Peyer's patch (tissue), 4 donors: ENCODE measurements around the gene FDXR. TPM values are rescaled to one million over a fixed set of nuclear protein-coding genes. Genes with fewer than 3 reads are reported as not detected.

ENCODE experiments used
- DNase-seq, 3 donors: peaks; one replicate each; pipeline ENCODE4 v3.0.0-alpha.2; 2017 to 2019
- H3K27ac ChIP-seq, 4 donors: fragments of 200-600 bp; sonication (generic); one replicate each; pipeline ENCODE4 v1.5.1; 2016 to 2019
- H3K27me3 ChIP-seq, 2 donors: fragments of 200-600 bp; sonication (generic); one replicate each; pipeline ENCODE4 v1.5.1; 2019
- H3K36me3 ChIP-seq, 3 donors: fragments of 200-600 bp; sonication (generic); one replicate each; pipeline ENCODE4 v1.5.1; 2016 to 2019
- H3K4me1 ChIP-seq, 4 donors: fragments of 200-600 bp; sonication (generic); one replicate each; pipeline ENCODE4 v1.5.1; 2016 to 2019
- H3K4me3 ChIP-seq, 4 donors: fragments of 200-600 bp; sonication (generic); 1 replicate in 3 of 4; 2 replicates in 1 of 4; pipeline ENCODE4 v1.5.1; 2016 to 2019; ENCODE audit warnings: mild to moderate bottlenecking in 1 of 4
- H3K9me3 ChIP-seq, 4 donors: fragments of 200-600 bp; sonication (generic); one replicate each; pipeline ENCODE4 v1.5.1; 2016 to 2019; ENCODE audit warnings: mild to moderate bottlenecking in 1 of 4
- POLR2A ChIP-seq, 2 donors: fragments of 450-650 bp; IDR thresholded peaks; one replicate each; pipeline ENCODE4 v1.5.1; 2017; ENCODE audit warnings: antibody characterized with exemption in 2 of 2, mild to moderate bottlenecking in 2 of 2, moderate library complexity in 2 of 2
- total RNA-seq, 4 donors: library from RNA; depleted of rRNA; stranded (reverse); fragments of >200 nt; gene quantifications; one replicate each; pipeline ENCODE4 v1.1.0, GENCODE V29; 2016
- TF ChIP-seq, protein P1 (sequence below), 6 experiments: fragments of 450-650 bp in 4 of 6; fragments of 200-600 bp in 2 of 6; sonication (generic) in 1 of 6; IDR thresholded peaks; one replicate each; pipeline ENCODE4 v1.5.1; 2017 to 2019; ENCODE audit warnings: antibody characterized with exemption in 6 of 6, mild to moderate bottlenecking in 3 of 6, moderate library complexity in 1 of 6

Gene FDXR
- total RNA-seq, 4 donors from 2014 or later = 1.7 to 16.1 (median 13.1) TPM

- TF ChIP-seq POLR2A (IDR thresholded peaks at IDR 0.05) = no peak
- TF ChIP-seq, protein P1, sequence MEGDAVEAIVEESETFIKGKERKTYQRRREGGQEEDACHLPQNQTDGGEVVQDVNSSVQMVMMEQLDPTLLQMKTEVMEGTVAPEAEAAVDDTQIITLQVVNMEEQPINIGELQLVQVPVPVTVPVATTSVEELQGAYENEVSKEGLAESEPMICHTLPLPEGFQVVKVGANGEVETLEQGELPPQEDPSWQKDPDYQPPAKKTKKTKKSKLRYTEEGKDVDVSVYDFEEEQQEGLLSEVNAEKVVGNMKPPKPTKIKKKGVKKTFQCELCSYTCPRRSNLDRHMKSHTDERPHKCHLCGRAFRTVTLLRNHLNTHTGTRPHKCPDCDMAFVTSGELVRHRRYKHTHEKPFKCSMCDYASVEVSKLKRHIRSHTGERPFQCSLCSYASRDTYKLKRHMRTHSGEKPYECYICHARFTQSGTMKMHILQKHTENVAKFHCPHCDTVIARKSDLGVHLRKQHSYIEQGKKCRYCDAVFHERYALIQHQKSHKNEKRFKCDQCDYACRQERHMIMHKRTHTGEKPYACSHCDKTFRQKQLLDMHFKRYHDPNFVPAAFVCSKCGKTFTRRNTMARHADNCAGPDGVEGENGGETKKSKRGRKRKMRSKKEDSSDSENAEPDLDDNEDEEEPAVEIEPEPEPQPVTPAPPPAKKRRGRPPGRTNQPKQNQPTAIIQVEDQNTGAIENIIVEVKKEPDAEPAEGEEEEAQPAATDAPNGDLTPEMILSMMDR (IDR thresholded peaks at IDR 0.05) = no peak
- H3K27ac ChIP-seq = no peak overlapping the region
- no peak for DNase-seq
- no peak overlapping the region for H3K4me3 ChIP-seq
- H3K9me3 ChIP-seq = no peaks in the 10 kb centered on the region
- peaks cover 0 to 5% (median 0%) of the 10 kb centered on the region in 3 donors for H3K36me3 ChIP-seq
- H3K27me3 ChIP-seq = no peaks in the 10 kb centered on the region
- H3K4me1 ChIP-seq = no peaks in the 10 kb centered on the region
Measured at GRCh38 chr17:74822335-74822938, 50.4 kb downstream of the FDXR start.

DNA sequence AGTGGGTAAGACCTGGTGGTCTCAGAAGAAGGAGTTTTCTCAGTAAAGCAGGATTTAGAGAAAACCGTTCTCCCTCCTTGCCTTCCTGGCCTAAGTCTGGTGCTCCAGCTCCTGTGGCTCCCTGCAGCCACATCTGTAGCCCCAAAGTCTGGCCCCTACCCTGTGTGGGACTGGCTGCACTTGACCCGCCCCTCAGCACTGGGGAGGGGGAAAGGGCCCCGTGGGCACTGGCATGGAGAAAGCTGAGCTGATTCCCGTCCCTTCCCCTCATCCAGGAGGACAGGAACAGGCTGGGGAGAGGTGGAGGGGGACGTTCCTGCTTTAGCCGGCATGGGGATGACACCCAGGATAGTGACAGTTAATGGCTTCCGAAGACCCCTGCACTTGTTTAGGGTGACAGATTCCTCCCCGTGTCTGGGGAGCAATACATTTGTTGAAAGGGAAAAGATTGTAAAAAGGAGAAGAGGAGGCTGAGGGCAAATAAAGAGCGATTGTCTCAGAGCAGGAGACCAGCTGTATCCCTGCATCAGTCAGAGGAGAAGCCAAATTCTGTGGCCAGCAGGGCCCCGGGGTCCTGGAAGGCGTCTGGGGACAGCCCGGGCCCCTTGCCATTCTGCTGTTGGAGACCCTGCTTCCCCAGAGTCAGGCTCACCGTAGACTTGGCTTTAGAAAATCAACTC, 51.0 kb downstream of the FDXR start:
- no peak for TF ChIP-seq POLR2A (IDR thresholded peaks at IDR 0.05)
- TF ChIP-seq, protein P1 (IDR thresholded peaks at IDR 0.05) = no peak
- no peak overlapping the region for H3K27ac ChIP-seq
- no peaks in the 10 kb centered on the region for H3K27me3 ChIP-seq
- DNase-seq = no peak
- no peaks in the 10 kb centered on the region for H3K9me3 ChIP-seq
- H3K36me3 ChIP-seq = peaks cover 0 to 7% (median 0%) of the 10 kb centered on the region in 3 donors
- no peaks in the 10 kb centered on the region for H3K4me1 ChIP-seq
- no peak overlapping the region for H3K4me3 ChIP-seq

- TF ChIP-seq, protein P1 (IDR thresholded peaks at IDR 0.05) = no peak
- TF ChIP-seq POLR2A (IDR thresholded peaks at IDR 0.05) = no peak
- no peaks in the 10 kb centered on the region for H3K4me1 ChIP-seq
- no peak overlapping the region for H3K27ac ChIP-seq
- peaks cover 0 to 7% (median 0%) of the 10 kb centered on the region in 3 donors for H3K36me3 ChIP-seq
- no peak for DNase-seq
- H3K27me3 ChIP-seq = no peaks in the 10 kb centered on the region
- no peak overlapping the region for H3K4me3 ChIP-seq
- no peaks in the 10 kb centered on the region for H3K9me3 ChIP-seq
Measured at GRCh38 chr17:74819801-74820436, 52.9 kb downstream of the FDXR start.

DNA sequence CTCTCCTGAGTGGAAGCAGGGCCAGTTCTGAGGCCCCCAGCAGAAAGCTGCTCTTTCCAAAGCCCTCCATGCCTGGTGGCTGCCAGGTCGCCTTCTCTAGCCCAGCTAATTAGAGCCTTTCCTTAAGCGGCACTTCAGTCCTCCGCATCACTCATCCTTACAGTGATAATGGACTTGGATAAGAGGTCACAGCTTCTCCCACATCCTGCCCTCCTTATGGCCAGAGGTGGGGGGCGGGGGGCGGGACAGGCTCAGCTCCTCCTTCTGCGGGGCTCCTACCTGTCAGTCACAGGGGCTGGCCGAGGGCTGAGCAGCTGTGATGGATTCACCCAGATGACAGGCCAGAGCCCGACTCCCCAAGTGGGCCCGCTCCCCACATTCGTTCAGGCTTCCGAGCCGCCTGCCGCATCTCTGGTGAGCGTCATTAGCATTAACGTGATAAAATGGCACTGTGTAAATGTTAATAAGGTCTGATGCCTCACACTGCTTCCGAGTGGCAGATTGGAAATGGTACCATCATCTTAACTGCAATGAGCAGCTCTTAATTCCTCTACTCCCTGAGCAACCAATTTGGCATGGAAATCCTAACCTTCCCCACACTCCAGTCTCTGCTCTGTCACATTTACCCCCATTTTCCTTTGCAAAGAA, 54.4 kb downstream of the FDXR start:
- Histone ChIP-seq H3K27me3 (no peaks in the 10 kb centered on the region), H3K4me3 (no peak overlapping the region), H3K9me3 (no peaks in the 10 kb centered on the region), H3K4me1 (no peaks in the 10 kb centered on the region), H3K27ac (no peak overlapping the region), H3K36me3 (peaks cover 0 to 7% (median 0%) of the 10 kb centered on the region in 3 donors)
- no peak for DNase-seq
- TF ChIP-seq, protein P1 (IDR thresholded peaks at IDR 0.05) = no peak
- TF ChIP-seq POLR2A (IDR thresholded peaks at IDR 0.05) = no peak

DNA sequence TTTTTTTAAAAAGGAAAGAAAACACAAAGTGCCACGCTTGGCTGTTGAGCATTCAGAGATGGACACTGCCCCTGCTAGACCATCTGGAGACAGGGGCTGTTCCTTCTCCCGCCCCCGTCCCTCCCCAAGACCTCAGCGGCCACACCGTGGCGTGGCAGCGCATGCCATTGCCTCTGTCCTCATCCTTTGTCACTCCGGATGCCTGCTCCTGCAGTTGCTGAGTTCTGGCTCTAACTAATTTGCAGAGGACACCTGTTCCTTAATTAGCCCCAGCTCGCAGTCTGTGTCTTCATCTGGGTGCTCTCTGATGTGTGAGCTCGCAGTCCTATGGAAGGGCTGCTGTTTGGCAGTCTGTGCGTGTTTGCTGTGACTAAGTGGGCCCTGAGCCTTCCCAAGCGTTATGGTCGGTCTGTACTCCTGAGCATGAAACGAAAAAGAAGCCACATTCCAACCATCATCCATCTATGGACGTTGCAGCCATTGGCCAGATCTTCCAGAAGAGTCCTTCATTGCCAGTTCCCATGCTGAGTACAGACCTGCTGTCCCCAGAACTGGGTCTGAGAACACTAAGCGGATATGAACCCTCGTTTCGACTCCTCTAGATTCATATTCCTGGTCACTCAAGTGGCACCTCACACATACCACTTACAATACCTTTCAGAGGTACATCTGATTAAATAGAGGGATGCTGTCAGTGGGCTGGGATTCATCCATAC, 55.7 kb downstream of the FDXR start:
- Histone ChIP-seq H3K27ac (no peak overlapping the region), H3K36me3 (peaks cover 0 to 7% (median 0%) of the 10 kb centered on the region in 3 donors)
- DNase-seq = no peak

More for the DNA sequence above, 55.7 kb downstream of the FDXR start:
- Histone ChIP-seq H3K9me3 (no peaks in the 10 kb centered on the region), H3K4me3 (no peak overlapping the region), H3K4me1 (no peaks in the 10 kb centered on the region), H3K27me3 (no peaks in the 10 kb centered on the region)
- TF ChIP-seq, protein P1 (IDR thresholded peaks at IDR 0.05) = no peak
